VCaP (cell line): ENCODE measurements around the gene PRSS12.
"Not testable (repeated sequence)": the region's sequence is repeated elsewhere in the genome, so short reads cannot be mapped to it uniquely, and the experiment has no call there.

Experiments
- H3K27ac ChIP-seq: fragments of 450-650 bp; 2 replicates; pipeline ENCODE4 v1.5.1; 2017
- TF ChIP-seq, protein P1 (sequence below): fragments of 450-650 bp; conservative IDR thresholded peaks from 2 replicates; pipeline ENCODE4 v1.5.1; 2017; ENCODE audit warnings: mild to moderate bottlenecking, moderate library complexity

The PRSS12 gene

DNA sequence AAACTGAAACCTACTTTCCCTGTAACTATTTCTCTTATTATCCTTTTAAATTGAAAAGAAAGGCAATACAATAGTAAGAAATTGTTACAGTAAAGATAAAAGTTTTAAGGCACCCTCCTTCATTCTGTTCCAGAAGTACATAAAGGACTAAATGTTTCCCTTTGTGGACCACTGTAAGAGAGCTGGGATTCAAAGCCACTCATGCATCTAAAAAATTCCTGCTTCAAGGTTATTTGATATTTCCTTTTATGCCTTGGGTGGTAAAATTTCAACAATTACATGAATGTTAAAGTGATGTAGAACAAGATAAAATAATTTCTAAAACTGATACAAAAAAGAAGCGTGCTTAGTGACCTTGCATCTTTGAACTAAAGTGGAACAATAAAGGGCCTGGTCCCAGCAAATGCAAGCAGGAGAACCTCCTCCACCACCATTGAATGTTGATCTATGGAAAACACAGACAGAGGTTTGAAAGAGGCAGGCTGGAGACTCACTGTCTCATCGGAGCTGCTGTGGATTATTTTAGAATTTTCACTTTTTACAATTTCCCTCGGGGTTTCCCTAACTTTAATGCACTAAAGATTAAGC, 42.3 kb upstream of the PRSS12 start:
- no peak overlapping the region for H3K27ac ChIP-seq
- TF ChIP-seq, protein P1, sequence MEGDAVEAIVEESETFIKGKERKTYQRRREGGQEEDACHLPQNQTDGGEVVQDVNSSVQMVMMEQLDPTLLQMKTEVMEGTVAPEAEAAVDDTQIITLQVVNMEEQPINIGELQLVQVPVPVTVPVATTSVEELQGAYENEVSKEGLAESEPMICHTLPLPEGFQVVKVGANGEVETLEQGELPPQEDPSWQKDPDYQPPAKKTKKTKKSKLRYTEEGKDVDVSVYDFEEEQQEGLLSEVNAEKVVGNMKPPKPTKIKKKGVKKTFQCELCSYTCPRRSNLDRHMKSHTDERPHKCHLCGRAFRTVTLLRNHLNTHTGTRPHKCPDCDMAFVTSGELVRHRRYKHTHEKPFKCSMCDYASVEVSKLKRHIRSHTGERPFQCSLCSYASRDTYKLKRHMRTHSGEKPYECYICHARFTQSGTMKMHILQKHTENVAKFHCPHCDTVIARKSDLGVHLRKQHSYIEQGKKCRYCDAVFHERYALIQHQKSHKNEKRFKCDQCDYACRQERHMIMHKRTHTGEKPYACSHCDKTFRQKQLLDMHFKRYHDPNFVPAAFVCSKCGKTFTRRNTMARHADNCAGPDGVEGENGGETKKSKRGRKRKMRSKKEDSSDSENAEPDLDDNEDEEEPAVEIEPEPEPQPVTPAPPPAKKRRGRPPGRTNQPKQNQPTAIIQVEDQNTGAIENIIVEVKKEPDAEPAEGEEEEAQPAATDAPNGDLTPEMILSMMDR: no peak

DNA sequence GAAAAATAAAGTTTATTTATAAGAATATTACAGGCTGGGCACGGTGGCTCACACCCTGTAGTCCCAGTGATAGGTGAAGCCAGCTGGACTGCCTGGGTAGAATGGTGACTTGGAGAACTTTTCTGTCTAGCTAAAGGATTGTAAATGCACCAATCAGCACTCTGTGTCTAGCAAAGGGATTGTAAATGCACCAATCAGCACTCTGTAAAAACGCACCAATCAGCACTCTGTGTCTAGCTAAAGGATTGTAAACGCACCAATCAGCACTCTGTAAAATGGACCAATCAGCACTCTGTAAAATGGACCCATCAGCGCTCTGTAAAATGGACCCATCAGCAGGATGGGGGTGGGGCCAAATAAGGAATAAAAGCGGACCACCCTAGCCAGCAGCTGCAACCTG, 39.7 kb upstream of the PRSS12 start:
- H3K27ac ChIP-seq: not testable (repeated sequence)

DNA sequence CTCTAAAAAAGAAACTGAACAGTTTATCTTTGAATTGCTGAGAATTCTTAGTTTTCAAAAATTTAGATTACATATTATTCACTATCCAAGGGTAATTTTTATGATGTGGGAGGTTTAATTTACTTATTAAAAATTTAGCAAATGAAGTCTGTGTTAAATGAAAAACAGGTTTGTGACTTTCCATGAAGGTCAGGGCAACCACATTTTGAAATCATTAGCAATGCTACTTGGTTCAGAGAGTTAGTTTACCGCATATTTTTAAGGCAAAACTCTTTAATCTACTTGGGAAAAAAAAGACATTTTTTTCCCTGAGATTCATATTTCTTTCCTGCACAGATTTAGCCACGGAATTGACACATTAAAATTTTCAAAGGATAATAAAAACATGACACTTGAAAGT, 37.3 kb upstream of the PRSS12 start:
- TF ChIP-seq, protein P1: no peak
- H3K27ac ChIP-seq: no peak overlapping the region

DNA sequence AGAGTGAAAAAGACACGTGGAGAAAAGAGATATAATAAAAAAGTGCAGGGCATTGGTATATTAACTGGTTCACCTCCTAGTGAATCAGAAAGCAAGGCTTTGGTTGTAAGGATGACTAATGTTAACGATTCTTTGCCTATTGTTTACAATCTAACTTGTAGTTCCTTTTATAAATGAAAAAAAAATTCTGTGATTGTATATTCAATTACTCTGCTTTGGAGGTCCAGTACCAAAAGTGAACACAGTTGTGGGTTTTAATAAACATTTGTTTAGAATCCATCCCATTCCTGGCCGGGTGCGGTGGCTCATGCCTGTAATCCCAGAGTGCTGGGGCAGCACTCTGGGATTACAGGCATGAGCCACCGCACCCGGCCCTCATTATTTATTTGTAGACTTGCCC, 36.9 kb upstream of the PRSS12 start:
- no peak overlapping the region for H3K27ac ChIP-seq
- TF ChIP-seq, protein P1: no peak

DNA sequence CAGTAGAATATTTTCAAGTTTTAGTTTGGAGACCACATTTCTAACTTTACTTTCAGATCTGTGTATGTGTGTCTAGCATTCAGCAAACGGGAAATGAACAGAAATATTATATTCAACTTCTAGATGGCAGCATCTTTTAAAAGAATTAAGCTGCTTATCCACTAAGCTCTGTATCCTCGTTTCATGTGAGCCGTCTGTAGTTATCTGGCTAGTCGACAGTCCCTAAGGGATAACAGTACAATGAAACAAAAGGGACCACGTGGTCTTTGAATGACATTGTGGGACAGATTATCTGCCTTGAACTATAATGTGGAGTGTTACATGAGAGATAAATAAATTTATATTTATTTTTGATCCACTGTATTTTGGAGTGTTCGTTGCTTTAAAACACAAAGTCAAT, 35.8 kb upstream of the PRSS12 start:
- H3K27ac ChIP-seq: no peak overlapping the region
- TF ChIP-seq, protein P1: no peak

DNA sequence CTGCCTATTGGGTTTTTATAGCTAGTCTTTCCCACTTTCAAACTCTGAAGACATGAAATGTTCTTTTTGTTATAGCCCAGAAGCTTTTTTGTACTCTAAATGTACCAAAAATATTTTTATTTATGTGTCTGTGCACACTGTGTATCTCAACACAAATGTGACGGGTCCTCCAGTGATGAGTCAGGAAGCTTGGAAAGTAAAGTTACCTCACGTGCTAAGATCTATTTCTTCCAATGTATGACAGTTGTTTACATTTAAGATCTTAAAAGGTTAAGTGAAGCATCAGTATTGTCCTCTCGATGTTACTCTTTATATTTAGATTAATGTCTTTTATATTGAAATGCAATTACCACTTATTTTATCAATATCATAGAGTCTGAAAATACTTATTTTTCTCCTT, 29.1 kb upstream of the PRSS12 start:
- TF ChIP-seq, protein P1: no peak

DNA sequence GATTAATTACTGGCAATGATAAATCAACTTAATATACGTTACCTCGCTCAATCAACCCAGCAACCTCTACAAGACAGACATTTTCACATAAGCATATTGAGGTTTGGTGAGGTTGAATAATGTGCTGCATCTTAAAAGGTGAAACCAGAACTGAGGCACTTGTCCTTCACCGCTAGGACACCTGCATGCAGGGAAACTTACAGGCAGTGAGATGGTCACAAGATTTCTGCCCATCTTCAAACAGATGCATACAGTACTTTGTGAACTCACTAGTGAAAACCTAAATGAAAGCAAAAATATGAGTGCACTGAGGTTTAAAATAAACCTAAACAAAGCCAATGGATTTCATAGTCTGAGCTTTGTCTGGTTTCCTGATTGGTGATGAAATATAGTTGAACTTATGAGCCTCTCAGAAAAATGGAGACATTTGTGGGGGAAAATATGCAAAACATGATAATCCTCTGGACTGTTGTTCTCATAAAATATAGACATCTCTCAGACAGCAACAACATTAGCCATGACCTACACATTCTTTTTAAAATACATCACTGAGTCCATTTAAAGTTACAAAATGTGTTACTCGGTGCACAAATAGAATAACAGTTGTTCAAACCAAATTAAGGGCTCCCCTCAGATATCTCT, 20.9 kb upstream of the PRSS12 start:
- no peak overlapping the region for H3K27ac ChIP-seq
- TF ChIP-seq, protein P1: no peak

More for the DNA sequence above, 29.1 kb upstream of the PRSS12 start:
- no peak overlapping the region for H3K27ac ChIP-seq

DNA sequence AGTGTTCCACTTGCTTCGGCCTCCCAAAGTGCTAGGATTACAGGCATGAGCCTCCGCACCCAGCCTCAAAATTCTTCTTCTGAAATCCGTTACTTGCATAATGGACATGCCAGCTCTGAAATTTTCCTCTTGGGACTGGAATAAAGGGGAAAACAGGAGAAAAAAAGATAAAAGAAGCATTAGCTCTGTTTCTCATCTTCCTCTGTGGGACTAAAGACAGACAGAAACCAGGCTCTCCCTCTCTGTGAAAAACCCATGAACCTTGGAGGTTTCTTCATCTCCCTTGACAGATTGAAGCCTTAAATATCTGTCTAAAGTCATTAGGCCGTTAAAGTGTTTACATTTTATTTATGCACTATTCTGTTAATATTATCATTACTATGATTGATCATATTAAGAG, 19.4 kb upstream of the PRSS12 start:
- TF ChIP-seq, protein P1: no peak
- H3K27ac ChIP-seq: no peak overlapping the region
